Progenitor cell of endocrine pancreas (in vitro differentiated cells): ENCODE measurements around the gene TWNK. TPM values are rescaled to one million over a fixed set of nuclear protein-coding genes. Genes with fewer than 3 reads are reported as not detected.

Experiments
- DNase-seq: peaks from one replicate; pipeline ENCODE4 v3.0.0; 2021; ENCODE audit warnings: low spot score; ENCODE audit not compliant: unreplicated experiment
- H3K27ac Mint-ChIP-seq: 2 replicates; pipeline ENCODE4 v1.8.0; 2021; ENCODE audit warnings: mild to moderate bottlenecking, moderate library complexity, mixed read lengths
- H3K27me3 Mint-ChIP-seq: 2 replicates; pipeline ENCODE4 v1.8.0; 2021; ENCODE audit warnings: mixed read lengths
- H3K36me3 Mint-ChIP-seq: 2 replicates; pipeline ENCODE4 v1.8.0; 2022; ENCODE audit warnings: mixed read lengths; ENCODE audit not compliant: insufficient read depth
- H3K4me1 Mint-ChIP-seq: 2 replicates; pipeline ENCODE4 v1.8.0; 2021; ENCODE audit warnings: low read depth, mixed read lengths
- H3K4me3 Mint-ChIP-seq: 2 replicates; pipeline ENCODE4 v1.8.0; 2021; ENCODE audit warnings: low read depth, mild to moderate bottlenecking, moderate library complexity, mixed read lengths
- H3K9me3 Mint-ChIP-seq: 2 replicates; pipeline ENCODE4 v1.8.0; 2021; ENCODE audit warnings: low read depth, mixed read lengths
- CTCF ChIP-seq: fragments of 200-600 bp; sonication (generic); IDR thresholded peaks from one replicate; pipeline ENCODE4 v1.5.0; 2021; ENCODE audit warnings: antibody characterized with exemption, mild to moderate bottlenecking; ENCODE audit not compliant: unreplicated experiment
- total RNA-seq: library from RNA; stranded (reverse); gene quantifications from 2 replicates; pipeline ENCODE4 v1.2.1, GENCODE V29; 2021

The TWNK gene
- total RNA-seq, 1 donor from 2014 or later: 13.3 TPM

DNA sequence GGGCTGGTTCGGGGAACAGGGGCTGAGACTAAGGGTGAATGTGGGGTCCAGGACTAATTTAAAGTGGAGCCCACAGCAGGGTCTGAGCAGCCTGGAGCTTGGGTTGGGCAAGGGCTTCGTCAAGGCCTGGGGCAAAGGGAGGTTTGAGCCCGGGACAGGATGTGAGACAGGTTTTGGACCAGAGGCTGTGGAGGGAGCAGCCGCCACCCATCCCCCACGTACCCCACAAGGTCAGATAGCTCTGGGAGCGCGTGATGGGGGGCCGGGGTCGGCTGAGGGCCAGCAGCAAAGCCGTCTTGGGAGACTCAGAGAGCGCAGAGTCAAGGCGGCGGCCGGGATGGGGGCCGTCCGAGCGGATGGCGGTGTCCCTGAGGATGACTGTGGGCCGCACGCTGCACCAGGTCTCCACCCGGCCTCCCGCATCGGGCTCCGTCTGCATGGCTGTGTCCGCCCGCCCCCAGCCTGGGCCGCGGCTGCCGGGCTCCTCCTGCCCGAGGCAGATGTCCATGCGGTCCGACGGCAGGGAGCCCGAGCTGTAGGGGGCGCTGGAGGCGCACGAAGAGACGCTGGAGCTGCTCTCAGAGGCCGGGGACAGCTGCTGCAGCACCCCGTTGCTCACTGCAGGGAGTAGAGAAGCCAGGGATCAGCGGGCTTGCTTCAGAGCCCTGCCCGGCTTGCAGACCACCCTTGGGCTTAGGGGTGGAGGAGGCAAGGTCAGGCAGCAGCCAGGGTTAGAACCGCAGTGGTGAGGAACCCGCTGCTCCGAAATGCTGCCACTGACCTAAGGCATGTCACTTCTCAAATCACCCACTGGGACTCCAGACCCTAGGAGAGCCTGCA lies 31.5 kb downstream of the TWNK start:
- Mint-ChIP-seq H3K9me3 (no peaks in the 10 kb centered on the region), H3K27me3 (peaks cover 70% of the 10 kb centered on the region), H3K4me1 (peaks cover 5% of the 10 kb centered on the region), H3K4me3 (no peak overlapping the region), H3K27ac (no peak overlapping the region), H3K36me3 (no peaks in the 10 kb centered on the region)
- peak; percentile 85 for DNase-seq
- peak; percentile 82 for TF ChIP-seq CTCF

DNA sequence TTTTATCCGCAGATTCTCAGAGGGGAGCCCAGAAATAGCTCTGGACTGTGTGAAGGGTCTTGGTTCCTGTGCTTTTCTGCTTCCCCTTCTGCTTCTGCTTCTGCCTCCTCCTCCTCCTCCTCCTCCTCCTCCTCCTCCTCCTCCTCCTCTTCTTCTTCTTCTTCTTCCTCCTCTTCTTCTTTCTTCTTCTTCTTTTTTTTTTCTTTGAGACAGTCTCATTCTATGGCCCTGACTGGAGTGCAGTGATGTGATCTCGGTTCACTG lies 32.0 kb downstream of the TWNK start:
- Mint-ChIP-seq H3K27me3 (peaks cover 66% of the 10 kb centered on the region), H3K4me3 (no peak overlapping the region), H3K4me1 (peaks cover 4% of the 10 kb centered on the region), H3K36me3 (no peaks in the 10 kb centered on the region), H3K27ac (no peak overlapping the region), H3K9me3 (no peaks in the 10 kb centered on the region)
- TF ChIP-seq CTCF: no peak
- DNase-seq: no peak

DNA sequence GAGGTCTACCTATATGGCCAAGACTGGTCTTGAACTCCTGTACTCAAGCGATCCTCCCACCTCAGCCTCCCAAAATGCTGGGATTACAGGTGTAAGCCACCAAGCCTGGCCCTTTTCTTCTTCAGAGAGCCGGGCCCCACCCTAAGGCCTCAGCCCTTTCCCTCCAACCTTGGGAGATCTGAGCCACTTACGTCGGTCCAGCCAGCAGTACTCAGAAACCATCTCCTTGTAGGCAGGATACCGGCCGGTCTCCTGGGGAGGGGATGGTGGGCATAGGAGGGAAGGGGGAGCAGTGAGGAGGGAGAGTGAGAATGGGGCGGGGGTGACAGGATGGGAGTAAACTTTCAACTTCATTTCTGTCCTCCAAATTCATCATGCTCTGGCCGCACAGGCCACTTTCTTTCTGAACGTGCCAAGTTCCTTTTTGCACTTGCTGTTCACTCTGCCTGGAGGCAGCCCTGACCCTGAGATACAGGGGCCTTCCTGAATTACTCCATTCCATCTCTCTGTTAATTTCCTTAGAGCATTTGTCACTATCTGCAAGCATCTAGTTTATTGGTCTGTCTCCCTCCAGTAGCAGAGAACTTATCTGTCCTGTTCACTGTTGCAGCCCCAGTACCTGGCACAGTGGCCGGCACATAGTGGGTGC lies 33.2 kb downstream of the TWNK start:
- no peak for TF ChIP-seq CTCF
- Mint-ChIP-seq H3K27me3 (peaks cover 55% of the 10 kb centered on the region), H3K9me3 (no peaks in the 10 kb centered on the region), H3K4me3 (no peak overlapping the region), H3K36me3 (no peaks in the 10 kb centered on the region), H3K4me1 (peaks cover 4% of the 10 kb centered on the region), H3K27ac (no peak overlapping the region)
- no peak for DNase-seq

DNA sequence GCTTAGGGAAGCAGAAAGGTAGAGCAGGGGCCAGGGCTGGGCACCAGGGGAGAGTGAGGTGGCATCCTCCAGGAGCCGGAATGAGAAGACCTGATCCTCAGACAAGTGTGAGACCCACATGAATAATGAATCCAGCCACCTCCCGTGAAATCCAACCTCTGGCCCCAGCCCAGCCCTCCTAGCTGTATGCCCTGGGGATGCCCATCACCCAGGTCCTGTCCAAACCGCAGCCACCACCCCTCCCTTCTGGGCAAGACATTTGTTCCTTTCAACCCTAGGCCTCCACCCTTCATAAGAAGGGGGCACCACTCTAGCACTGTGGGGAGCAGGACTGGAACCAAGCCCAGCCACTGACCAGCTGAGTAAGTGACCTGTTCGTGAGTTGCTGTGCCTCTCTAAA lies 33.9 kb downstream of the TWNK start:
- Mint-ChIP-seq H3K27ac (no peak overlapping the region), H3K4me1 (peaks cover 4% of the 10 kb centered on the region), H3K36me3 (no peaks in the 10 kb centered on the region), H3K4me3 (no peak overlapping the region), H3K9me3 (no peaks in the 10 kb centered on the region), H3K27me3 (peaks cover 51% of the 10 kb centered on the region)
- DNase-seq: no peak
- no peak for TF ChIP-seq CTCF

DNA sequence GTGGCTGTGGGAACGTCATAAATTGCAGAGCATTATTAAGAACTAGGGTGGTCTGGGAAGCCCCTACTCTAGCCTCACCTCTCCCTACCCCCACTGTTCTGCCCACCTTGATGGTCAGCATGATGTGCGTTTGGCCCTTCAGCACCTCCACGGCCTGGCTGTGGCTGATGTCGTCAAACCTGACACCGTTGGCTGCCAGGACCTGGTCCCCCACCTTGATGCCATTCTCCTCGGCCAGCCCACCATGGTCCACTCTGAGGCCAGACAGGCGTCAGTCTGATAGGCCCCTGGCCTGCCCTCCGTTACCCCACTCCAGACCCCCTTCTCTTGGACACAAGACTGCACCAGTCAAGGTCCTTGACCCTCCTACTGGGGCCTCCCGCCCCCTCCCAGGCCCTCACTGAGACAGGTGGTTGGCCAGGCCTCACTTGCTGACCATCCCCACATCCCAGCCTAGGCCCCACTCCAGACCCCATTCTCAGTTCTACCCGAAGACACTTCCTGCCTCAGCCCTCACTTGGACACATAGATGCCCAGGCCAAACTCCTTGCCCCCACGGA lies 34.4 kb downstream of the TWNK start:
- no peak for TF ChIP-seq CTCF
- Mint-ChIP-seq H3K9me3 (no peaks in the 10 kb centered on the region), H3K36me3 (no peaks in the 10 kb centered on the region), H3K4me1 (peaks cover 4% of the 10 kb centered on the region), H3K4me3 (no peak overlapping the region), H3K27me3 (peaks cover 46% of the 10 kb centered on the region), H3K27ac (no peak overlapping the region)
- no peak for DNase-seq
